HT-29 (cell line): ENCODE data around the gene MED10. TPM values are rescaled to one million over a fixed set of nuclear protein-coding genes. Genes with fewer than 3 reads are reported as not detected.

Source experiments
- DNase-seq: peaks from one replicate; pipeline ENCODE4 v3.0.0-alpha.2; 2015; ENCODE audit warnings: low spot score
- total RNA-seq: library from RNA; depleted of rRNA; stranded (reverse); fragments of >200 nt; shearing (Covaris generic); gene quantifications from 2 replicates; pipeline ENCODE4 v1.2.3, GENCODE V29; 2014

MED10 gene
- total RNA-seq, 1 experiment from 2014 or later: 18.5 TPM

DNA sequence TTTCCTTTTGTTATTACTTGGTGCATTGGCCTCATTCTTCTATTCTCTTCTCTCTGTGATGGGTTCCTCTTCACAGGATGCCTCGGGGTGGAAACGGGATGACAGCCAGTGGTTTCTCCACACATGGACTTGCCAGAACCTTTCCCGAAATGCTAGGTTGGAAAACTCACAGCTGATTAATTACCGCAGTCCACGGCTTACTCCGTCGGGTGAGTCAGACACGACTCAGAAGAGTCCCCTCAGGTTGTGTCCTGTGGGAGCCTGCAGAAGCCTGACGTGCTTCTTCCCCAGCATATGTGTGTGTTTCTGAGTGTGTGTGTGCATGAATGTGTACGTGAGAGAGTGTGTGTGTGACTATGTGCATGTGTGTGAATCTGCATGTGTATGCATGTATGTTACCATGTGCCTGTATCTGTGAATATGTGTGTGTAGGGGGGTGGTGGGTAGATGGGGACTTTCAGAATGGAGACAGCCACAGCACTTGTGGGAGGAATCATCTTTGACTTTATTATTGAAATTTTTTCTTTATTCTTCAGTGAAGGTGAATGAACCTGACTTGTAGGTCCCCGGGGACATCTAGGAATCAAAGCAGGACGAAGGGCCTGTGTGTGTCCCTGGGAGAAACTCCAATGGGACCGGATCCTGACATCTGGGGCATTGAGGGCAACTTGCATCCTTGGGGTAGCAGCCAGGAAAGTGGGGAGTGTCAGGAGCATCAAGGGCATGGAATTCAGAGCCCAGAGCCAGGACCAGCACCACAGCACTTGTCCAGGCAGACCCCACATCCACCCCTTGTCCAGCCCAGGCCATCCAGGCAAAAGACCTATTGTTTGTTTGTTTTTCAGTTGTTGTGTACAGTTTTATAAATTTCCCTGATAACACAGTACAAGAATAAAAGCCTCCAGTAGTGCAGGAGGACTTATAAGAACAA is 21.9 kb upstream of the MED10 start:
- no peak for DNase-seq

DNA sequence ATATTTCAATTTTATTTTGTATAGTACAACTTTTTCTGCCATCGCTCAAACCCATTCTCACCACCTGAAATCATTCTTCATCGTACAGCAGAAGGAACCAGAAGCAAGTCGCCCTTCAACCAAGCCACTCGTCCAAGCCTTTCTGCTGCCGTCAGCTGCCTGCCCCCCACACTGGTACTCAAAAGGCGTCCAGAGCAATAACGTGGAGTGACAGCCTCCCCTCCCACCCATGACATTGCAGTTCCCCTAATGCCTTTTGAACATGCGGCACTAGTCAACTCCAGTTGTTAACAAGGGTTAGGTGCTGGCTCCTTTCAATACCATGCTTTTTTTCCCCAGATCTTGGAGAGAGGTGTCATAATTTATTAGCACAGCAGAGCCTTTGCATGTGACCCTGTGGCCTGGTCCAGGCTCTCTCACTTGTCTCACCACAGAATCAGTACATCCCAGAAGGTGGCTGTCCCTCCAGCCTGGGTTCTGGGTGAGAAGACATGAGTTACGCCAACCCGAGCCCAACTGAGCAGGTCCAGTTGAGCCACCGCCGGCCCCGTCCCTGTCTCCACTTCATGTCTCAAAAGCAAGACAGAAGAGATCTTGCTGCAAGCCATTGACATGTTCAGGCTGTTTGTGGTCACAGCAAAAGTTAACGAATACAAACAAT is 20.4 kb upstream of the MED10 start:
- DNase-seq: no peak

DNA sequence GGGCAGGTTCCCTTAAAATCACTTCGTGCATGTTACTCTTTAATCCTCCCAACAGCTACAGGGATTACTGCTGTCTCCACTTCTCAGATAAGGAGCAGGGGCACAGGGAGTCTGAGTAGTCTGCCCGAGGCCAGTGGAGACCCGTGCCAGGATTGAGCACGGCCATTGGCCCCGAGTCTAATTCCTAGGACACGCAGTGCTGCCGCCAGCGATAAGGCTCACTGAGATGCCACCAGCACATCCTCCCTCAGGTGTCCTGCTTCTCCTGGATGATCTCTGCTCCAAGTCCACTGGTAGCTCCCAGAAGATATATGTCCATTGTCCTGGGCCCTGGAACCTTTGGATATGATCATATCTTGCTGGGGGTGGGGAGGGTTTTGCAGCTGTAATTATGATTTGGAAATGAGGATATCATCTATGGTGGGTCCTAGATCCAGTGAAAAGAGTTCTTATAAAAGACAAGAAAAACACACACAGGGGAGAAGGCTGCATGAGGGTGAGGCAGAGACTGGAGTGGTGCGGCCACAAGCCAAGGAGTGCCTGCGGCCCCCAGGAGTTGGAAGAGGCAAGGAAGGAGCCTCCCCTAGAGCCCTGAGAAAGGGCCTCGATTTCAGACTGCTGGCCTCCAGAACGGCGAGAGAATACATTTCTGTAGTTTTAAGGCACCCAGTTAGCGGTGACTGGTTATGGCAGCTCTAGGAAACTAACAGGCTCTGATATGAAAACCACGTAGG is 19.4 kb upstream of the MED10 start:
- DNase-seq: no peak

DNA sequence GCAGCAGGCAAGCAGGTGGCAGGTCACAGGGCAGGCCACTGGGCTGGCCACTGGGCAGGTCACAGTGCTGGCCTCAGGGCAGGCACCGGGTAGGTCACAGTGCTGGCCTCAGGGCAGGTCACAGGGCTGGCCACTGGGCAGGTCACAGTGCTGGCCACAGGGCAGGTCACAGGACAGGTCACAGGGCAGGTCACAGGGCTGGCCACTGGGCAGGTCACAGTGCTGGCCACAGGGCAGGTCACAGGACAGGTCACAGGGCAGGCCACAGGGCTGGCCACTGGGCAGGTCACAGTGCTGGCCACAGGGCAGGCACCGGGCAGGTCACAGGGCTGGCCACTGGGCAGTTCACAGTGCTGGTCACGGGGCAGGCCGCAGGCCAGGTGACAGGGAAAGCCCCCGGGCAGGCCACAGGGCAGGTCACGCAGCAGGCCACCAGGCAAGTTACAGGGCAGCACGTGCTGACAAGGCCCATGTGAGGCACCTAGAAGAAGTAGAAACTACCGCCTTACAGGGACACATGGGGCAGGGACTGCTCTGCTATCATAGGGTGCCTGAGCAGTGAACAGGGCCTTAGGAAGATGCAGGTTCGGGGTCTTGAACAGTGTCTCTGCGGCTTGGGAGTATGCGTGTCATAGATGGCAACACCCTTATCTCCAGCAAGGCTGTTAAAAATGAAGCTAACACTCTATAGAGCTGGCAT is 18.6 kb upstream of the MED10 start:
- DNase-seq: no peak

DNA sequence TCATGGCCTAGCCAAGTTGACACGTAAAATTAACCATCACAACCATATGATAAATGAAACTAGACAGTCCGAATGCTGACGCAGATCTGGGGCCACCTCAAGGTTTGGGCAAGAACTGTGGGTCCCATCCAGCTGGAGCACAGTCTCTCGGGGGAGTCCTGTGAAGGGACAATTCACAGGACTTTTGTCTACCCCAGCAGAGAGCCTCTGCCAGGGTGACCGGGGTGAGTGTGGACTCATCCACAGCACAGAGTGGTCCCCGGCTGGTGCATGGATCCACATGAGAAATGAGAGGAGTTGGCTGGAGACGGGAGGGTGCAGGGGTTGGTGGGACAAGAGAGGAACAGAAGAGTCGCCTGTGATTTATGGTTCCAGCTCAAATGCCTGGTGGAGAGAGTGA is 17.7 kb upstream of the MED10 start:
- no peak for DNase-seq

DNA sequence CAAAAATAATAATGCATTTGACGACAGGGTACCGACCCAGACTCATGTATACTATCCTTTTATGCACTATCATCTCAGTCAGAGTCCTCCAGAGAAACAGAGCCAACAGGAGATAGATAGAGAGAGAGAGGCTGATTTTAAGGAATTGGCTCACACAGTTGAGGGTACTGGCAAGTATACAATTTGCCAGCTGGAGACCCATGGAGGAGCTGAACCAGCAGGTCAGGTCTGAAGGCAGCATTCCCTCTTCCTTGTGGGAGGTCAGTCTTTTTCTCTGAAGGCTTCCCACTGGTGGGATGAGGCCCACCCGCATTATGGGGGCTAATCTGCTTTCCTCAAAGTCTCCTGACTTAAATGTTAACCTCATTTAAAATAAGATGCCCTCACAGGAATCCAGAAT is 17.3 kb upstream of the MED10 start:
- no peak for DNase-seq

DNA sequence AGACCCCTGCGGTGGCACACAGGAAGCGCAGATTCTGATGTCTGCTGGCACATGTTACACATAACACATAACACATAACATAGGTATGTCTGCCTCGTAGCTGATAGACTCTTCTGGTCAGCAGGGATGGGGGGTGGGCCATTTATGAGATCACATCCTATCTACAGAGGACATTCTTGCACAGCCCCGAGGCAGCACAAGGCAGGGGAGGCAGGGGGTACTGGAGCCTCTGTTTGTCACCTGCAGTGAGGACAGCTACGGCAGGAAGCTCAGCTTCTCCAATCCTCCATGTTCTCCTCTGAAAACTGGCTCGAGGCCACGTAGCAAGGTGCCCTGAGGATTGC is 16.7 kb upstream of the MED10 start:
- no peak for DNase-seq

DNA sequence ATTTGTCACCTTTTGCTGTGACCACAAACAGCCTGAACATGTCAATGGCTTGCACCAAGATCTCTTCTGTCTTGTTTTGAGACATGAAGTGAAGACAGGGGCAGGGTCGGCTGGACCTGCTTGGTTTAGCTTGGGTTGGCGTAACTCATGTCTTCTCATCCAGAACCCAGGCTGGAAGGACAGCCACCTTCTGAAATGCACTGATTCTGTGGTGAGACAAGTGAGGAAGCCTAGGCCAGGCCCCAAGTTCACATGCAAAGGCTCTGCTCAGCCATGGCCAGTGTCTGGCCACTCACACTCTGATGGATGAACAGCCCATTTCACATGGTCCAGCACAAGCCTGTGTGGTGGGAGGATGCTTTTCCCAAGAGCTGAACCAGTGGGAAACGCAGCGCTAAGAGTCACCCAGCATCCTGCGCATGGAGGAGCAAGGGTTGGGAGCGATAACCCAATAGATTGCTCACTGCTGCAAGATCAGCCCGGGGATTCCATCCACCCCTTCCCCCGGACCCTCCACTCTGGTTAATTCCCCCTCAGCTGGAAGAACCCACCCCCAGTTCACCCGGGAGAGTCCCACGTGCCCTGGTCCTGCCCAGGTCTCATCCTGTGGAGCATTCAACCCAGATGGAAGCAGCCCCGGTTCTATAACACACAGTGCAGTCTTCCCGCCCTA is 16.2 kb upstream of the MED10 start:
- no peak for DNase-seq

- DNase-seq: no peak
Measured at GRCh38 chr5:6393596-6394194, 15.3 kb upstream of the MED10 start.

DNA sequence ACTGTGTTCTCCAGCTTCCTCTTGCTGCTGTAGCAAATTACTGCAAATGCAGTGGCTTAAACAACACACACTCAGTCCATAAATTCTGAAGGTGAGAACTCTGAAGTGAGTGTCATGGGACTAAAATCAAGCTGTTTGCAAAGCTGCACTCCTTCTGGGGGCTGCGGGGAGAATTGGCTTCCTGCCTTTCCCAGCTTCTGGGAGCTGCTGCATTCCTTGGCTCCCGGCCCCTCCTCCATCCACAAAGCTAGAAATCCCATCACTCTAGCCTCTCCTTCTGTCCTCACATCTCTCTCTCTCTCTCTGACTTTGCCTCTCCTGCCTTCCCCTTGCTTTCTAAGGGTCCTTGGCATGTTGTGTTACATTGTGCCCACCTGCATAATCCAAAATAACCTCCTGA is 14.2 kb upstream of the MED10 start:
- DNase-seq: no peak

DNA sequence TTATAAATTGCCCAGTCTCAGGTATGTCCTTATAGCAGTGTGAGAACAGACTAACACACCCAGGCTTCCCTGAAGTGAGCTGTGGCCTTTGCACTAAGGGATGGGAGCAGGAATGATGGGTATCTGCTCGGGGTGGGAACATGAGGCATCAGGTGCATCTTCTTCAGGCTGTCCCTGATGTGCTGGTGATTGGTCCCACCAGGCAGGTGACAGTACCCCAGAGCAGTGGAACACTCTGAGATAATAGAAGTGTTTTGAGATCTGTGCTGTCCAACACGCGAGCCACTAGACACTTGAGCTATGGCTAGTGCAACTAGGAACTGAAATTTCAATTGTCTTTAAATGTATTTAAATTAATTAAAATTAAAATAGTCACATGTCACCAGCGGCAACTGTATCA is 12.8 kb upstream of the MED10 start:
- DNase-seq: no peak

GRCh38 chr5:6389946-6390530 is 11.7 kb upstream of the MED10 start:
- DNase-seq: no peak

DNA sequence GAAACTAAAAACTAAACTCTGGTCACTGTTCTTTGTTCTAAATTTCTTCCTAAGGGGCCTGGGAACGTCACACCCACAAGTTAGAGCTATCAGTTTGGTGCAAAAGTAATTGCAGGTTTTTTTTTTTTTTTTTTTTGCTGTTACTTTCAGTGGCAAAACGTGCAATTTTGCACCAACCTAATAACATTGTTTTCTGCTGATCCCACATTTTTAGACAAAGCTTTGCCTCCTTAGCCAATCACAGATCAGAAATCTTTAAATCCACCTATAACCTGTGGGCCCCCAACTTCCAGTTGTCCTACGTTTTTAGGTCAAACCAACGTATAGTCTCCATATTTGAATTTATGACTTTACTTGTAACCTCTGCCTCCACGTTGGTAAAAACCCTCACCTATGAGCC is 11.1 kb upstream of the MED10 start:
- DNase-seq: no peak

GRCh38 chr5:6387970-6388369 is 9.6 kb upstream of the MED10 start:
- no peak for DNase-seq

DNA sequence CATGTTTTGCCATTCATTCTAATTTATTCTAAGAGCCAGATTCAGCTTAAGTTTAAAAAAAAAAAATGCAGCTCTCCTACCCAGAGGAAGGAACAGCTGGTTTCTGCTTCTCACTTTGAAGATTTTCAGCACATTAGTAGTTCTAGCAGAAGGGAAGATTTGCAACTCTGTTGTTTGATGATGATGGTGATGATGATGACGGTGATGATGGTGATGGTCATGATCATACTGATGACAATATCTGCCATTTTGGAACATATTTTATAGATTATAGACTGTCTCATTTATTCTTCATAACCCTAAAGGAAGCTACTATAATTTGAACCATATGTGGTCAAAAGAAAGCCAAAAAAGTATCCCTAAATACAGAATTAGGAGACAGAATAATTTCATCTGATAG is 7.9 kb upstream of the MED10 start:
- no peak for DNase-seq

GRCh38 chr5:6384856-6385255 is 6.5 kb upstream of the MED10 start:
- DNase-seq: no peak

GRCh38 chr5:6383376-6383775 is 5.0 kb upstream of the MED10 start:
- DNase-seq: no peak

DNA sequence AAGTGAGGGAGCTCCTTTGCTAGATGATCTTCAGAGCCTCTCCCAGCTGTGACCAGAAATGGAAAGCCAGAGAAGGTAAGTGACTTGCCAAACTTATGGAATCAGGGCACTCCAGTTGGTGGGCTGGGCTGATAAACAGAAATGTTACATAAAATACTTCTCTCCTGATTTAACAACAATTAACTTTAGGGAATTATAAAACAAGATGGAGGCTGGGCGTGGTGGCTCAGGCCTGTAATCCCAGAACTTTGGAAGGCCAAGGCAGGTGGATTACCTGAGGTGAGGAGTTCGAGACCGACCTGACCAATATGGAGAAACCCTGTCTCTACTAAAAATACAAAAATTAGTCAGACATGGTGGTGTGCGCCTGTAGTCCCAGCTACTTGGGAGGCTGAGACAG is 899 bp upstream of the MED10 start:
- no peak for DNase-seq

- no peak for DNase-seq
Measured at GRCh38 chr5:6378766-6379103, 388 bp upstream of the MED10 start.

DNA sequence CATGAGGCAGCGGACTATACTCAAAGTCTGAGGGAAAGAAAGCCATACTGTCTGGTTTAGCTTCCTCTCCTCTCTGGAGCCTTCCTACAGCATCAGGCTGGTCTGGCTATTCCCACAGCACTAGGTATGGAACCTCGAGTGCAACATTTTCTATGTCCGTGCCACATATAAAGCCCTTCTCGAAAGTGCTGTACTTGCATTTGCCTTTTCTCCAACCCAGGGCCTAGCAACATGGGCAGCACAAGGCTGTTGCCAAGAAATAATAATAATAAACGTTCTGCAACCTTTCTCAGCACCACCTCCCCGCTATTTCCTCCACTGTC is 804 bp downstream of the MED10 start:
- no peak for DNase-seq

GRCh38 chr5:6376974-6377520 is 1.3 kb downstream of the MED10 start:
- no peak for DNase-seq
